Ascending aorta (tissue), 1 donor: ENCODE data around the gene ZNF470. TPM values are rescaled to one million over a fixed set of nuclear protein-coding genes. Genes with fewer than 3 reads are reported as not detected.

ENCODE experiments used
- total RNA-seq: library from RNA; depleted of rRNA; stranded (reverse); fragments of >200 nt; gene quantifications from one replicate; pipeline ENCODE4 v1.1.0, GENCODE V29; 2016

Gene ZNF470
- total RNA-seq, 1 donor from 2014 or later, result 0.21 TPM

Other genes starting within 250 kb of the ZNF470 start
- 0.43 TPM for gene ZNF582, start 173.9 kb upstream of the ZNF470 start, total RNA-seq
- 0.21 TPM for gene ZNF583, start 163.1 kb upstream of the ZNF470 start, total RNA-seq
- 2.2 TPM for gene ZNF667, start 90.1 kb upstream of the ZNF470 start, total RNA-seq
- 4.8 TPM for gene ZNF471, start 59.6 kb upstream of the ZNF470 start, total RNA-seq
- gene ZFP28, start 28.5 kb upstream of the ZNF470 start, total RNA-seq, result 20.1 TPM
- 30.5 TPM for gene ZNF71, start 27.8 kb downstream of the ZNF470 start, total RNA-seq
- not detected for gene SMIM17, start 75.7 kb downstream of the ZNF470 start, total RNA-seq
- 4.0 TPM for gene ZNF835, start 104.3 kb downstream of the ZNF470 start, total RNA-seq